ENCODE measurements around the gene CHFR. TPM values are rescaled to one million over a fixed set of nuclear protein-coding genes. Genes with fewer than 3 reads are reported as not detected.

The CHFR gene
- total RNA-seq, 2 donors from 2014 or later = 37.8 to 41.4 TPM

GRCh38 chr12:132924356-132924755 is 37.0 kb upstream of the CHFR start:
- Histone ChIP-seq H3K4me1 (no peaks in the 10 kb centered on the region), H3K36me3 (no peaks in the 10 kb centered on the region), H3K4me3 (no peak overlapping the region), H3K9ac (ENCODE audit: low read depth in 2 of 2, low read length in 2 of 2) (no peak overlapping the region), H3K9me3 (peaks cover 24% of the 10 kb centered on the region), H3K27ac (no peak overlapping the region), H3K27me3 (no peaks in the 10 kb centered on the region)
- intact Hi-C loops (cut with DNase I) = no loop called here
- TF ChIP-seq CTCF (IDR thresholded peaks at IDR 0.05) = no peak
- DNase-seq = no peak

GRCh38 chr12:132923356-132923909 is 36.0 kb upstream of the CHFR start:
- Histone ChIP-seq H3K27me3 (no peaks in the 10 kb centered on the region), H3K27ac (no peak overlapping the region), H3K36me3 (no peaks in the 10 kb centered on the region), H3K9ac (ENCODE audit: low read depth in 2 of 2, low read length in 2 of 2) (no peak overlapping the region), H3K9me3 (peaks cover 22% of the 10 kb centered on the region), H3K4me1 (no peaks in the 10 kb centered on the region), H3K4me3 (no peak overlapping the region)
- intact Hi-C loops (cut with DNase I) = no loop called here
- TF ChIP-seq CTCF (IDR thresholded peaks at IDR 0.05) = no peak
- no peak for DNase-seq

- H3K4me1 ChIP-seq = no peaks in the 10 kb centered on the region
Measured at GRCh38 chr12:132922676-132923075, 35.3 kb upstream of the CHFR start.

GRCh38 chr12:132921685-132922084 is 34.3 kb upstream of the CHFR start:
- TF ChIP-seq CTCF (IDR thresholded peaks at IDR 0.05) = no peak
- Histone ChIP-seq H3K36me3 (no peaks in the 10 kb centered on the region), H3K4me3 (no peak overlapping the region), H3K9me3 (peaks cover 22% of the 10 kb centered on the region), H3K9ac (ENCODE audit: low read depth in 2 of 2, low read length in 2 of 2) (no peak overlapping the region), H3K4me1 (no peaks in the 10 kb centered on the region), H3K27ac (no peak overlapping the region), H3K27me3 (no peaks in the 10 kb centered on the region)
- DNase-seq = no peak
- intact Hi-C loops (cut with DNase I) = no loop called here

More at GRCh38 chr12:132922676-132923075, 35.3 kb upstream of the CHFR start:
- no peaks in the 10 kb centered on the region for H3K27me3 ChIP-seq
- intact Hi-C loops (cut with DNase I) = no loop called here
- H3K9ac ChIP-seq (ENCODE audit: low read depth in 2 of 2, low read length in 2 of 2) = no peak overlapping the region
- no peak overlapping the region for H3K4me3 ChIP-seq
- no peak for DNase-seq
- H3K27ac ChIP-seq = no peak overlapping the region
- no peaks in the 10 kb centered on the region for H3K36me3 ChIP-seq
- peaks cover 22% of the 10 kb centered on the region for H3K9me3 ChIP-seq
- no peak for TF ChIP-seq CTCF (IDR thresholded peaks at IDR 0.05)

- Histone ChIP-seq H3K36me3 (no peaks in the 10 kb centered on the region), H3K4me1 (no peaks in the 10 kb centered on the region), H3K27ac (no peak overlapping the region), H3K27me3 (no peaks in the 10 kb centered on the region), H3K4me3 (no peak overlapping the region), H3K9me3 (peaks cover 5% of the 10 kb centered on the region), H3K9ac (ENCODE audit: low read depth in 2 of 2, low read length in 2 of 2) (no peak overlapping the region)
- TF ChIP-seq CTCF (IDR thresholded peaks at IDR 0.05) = no peak
- no peak for DNase-seq
- intact Hi-C loops (cut with DNase I) = no loop called here
Measured at GRCh38 chr12:132918680-132919079, 31.3 kb upstream of the CHFR start.
